Muscle of leg (tissue), 11 donors: ENCODE measurements around the gene MND1. TPM values are rescaled to one million over a fixed set of nuclear protein-coding genes. Genes with fewer than 3 reads are reported as not detected.
"Not testable (repeated sequence)": the region's sequence is repeated elsewhere in the genome, so short reads cannot be mapped to it uniquely, and the experiment has no call there.

Source experiments
- DNase-seq: peaks from one replicate; pipeline ENCODE4 v3.0.0; 2013
- H3K27ac ChIP-seq: one replicate; pipeline ENCODE4 v1.5.1; 2013; ENCODE audit warnings: mild to moderate bottlenecking, low read length, control low read depth
- H3K27me3 ChIP-seq: one replicate; pipeline ENCODE4 v1.6.1; 2013; ENCODE audit warnings: low read length; ENCODE audit not compliant: control insufficient read depth, insufficient read depth
- H3K36me3 ChIP-seq: one replicate; pipeline ENCODE4 v1.6.1; 2013; ENCODE audit warnings: low read length; ENCODE audit not compliant: control insufficient read depth, insufficient read depth
- H3K4me1 ChIP-seq: one replicate; pipeline ENCODE4 v1.6.1; 2013; ENCODE audit warnings: low read length; ENCODE audit not compliant: control insufficient read depth, insufficient read depth
- H3K4me3 ChIP-seq: one replicate; pipeline ENCODE4 v1.5.1; 2013; ENCODE audit warnings: low read length, control low read depth
- H3K9me3 ChIP-seq: replicated peaks from 2 replicates; pipeline ENCODE4 v1.6.1; 2013; ENCODE audit warnings: low read depth, low read length; ENCODE audit not compliant: control insufficient read depth
- WGBS: methylation state at CpG from one replicate; pipeline ENCODE4 v1.1.5; 2013; ENCODE audit warnings: missing lambda C conversion rate; ENCODE audit not compliant: insufficient coverage; 5-methylcytosine and 5-hydroxymethylcytosine counted together
- polyA plus RNA-seq, 8 donors: library from polyadenylated mRNA; unstranded; fragments of 120-200 nt; gene quantifications; one replicate each; pipeline versions ENCODE4 v1.2.1 to v1.2.3, GENCODE V29; 2013; ENCODE audit warnings: inconsistent platforms in 1 of 8, low replicate concordance in 1 of 8; ENCODE audit not compliant: insufficient read length in 8 of 8, insufficient read depth in 1 of 8
- total RNA-seq: library from RNA; stranded (reverse); fragments of 120-200 nt; gene quantifications from one replicate; pipeline ENCODE4 v1.2.4, GENCODE V29; 2013

MND1 gene
- total and polyA plus RNA-seq, 9 donors, result 4.3 to 9.3 (median 7.1) TPM

DNA sequence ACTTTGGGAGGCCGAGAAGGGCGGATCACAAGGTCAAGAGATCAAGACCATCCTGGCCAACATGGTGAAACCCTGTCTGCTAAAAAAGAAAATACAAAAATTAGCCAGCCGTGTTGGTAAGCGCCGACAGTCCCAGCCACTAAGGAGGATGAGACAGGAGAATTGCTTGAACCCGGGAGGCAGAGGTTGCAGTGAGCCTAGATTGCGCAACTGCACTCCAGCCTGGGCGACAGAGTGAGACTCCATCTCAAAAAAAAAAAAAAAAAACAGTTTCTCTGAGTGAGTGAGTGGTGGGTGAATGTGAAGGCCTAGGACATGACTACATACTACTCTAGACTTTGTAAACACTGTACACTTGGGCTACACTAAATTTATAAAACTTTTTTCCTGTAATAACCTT, 72.0 kb downstream of the MND1 start:
- H3K4me1 ChIP-seq, H3K4me3 ChIP-seq, H3K9me3 ChIP-seq, H3K27ac ChIP-seq, H3K36me3 ChIP-seq, H3K27me3 ChIP-seq, DNase-seq: not testable (repeated sequence)
- 89% methylated on average over 5 of the region's 8 CpGs for WGBS

DNA sequence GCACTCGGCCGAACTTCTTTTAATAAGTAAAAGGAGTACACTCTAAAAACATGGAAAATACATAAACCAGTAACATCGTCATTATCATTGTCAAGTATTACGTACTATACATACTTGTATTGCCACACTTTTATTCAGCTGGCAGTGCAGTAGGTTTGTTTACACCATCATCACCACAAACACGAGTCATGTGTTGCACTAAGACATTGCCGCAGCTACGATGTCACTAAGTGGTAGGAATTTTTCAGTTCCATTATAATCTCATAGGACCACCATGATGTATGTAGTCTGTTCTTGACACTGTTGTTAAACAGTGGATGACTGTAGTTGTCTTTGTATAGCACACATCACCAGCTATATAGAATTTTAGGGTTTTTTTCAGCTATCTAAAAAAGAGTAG, 73.6 kb downstream of the MND1 start:
- H3K4me1 ChIP-seq, result no peaks in the 10 kb centered on the region
- no peaks in the 10 kb centered on the region for H3K9me3 ChIP-seq
- WGBS, result no CpG with 5 or more reads among the region's 7 CpGs
- no peaks in the 10 kb centered on the region for H3K27me3 ChIP-seq
- no peak for DNase-seq
- H3K4me3 ChIP-seq, result no peak overlapping the region
- no peaks in the 10 kb centered on the region for H3K36me3 ChIP-seq
- H3K27ac ChIP-seq, result no peak overlapping the region

DNA sequence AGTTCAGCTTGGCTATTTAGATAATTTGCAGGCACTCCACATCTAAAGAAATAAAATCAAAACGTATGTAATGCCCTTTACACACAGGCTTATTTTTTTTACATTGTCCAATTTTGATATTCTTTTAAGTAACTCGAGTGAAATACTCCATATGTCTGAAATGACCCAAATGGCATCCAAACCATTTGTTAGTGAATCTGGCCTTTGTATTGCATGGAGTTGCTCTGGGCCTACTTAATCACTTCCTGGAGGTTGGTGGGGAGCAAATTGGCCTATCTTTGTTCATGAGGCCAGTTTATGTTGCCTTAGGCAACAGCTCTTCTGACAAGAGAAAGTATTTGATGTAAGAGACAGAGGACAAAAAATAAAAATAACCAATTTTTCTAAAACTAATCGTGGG, 74.1 kb downstream of the MND1 start:
- no peak for DNase-seq
- H3K27me3 ChIP-seq, result no peaks in the 10 kb centered on the region
- no peaks in the 10 kb centered on the region for H3K9me3 ChIP-seq
- H3K27ac ChIP-seq, result no peak overlapping the region
- no peak overlapping the region for H3K4me3 ChIP-seq
- H3K4me1 ChIP-seq, result no peaks in the 10 kb centered on the region
- no CpG with 5 or more reads among the region's 3 CpGs for WGBS
- no peaks in the 10 kb centered on the region for H3K36me3 ChIP-seq

DNA sequence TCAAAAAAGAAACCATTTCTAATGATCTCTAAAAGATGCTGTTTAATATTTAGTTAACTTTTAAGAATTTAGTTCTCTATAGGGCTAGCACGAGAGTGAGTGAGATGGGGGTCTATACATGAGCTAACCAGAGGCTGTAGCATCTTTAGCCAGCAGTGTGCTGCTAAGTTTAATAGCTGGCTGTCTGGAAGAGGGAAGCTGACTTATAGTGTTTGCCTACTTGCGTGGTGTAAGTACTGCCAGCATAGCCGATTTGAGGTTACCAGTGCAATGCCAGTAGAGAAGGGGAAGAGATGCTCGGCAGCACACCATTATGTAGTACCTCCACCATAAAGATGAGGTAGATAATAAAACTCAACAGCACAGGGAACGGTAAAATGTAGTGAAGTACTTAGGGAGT, 74.5 kb downstream of the MND1 start:
- Histone ChIP-seq H3K9me3 (no peaks in the 10 kb centered on the region), H3K27ac (no peak overlapping the region), H3K36me3 (no peaks in the 10 kb centered on the region), H3K27me3 (no peaks in the 10 kb centered on the region), H3K4me1 (no peaks in the 10 kb centered on the region), H3K4me3 (no peak overlapping the region)
- 56% methylated on average over 1 of the region's 5 CpGs for WGBS
- no peak for DNase-seq

DNA sequence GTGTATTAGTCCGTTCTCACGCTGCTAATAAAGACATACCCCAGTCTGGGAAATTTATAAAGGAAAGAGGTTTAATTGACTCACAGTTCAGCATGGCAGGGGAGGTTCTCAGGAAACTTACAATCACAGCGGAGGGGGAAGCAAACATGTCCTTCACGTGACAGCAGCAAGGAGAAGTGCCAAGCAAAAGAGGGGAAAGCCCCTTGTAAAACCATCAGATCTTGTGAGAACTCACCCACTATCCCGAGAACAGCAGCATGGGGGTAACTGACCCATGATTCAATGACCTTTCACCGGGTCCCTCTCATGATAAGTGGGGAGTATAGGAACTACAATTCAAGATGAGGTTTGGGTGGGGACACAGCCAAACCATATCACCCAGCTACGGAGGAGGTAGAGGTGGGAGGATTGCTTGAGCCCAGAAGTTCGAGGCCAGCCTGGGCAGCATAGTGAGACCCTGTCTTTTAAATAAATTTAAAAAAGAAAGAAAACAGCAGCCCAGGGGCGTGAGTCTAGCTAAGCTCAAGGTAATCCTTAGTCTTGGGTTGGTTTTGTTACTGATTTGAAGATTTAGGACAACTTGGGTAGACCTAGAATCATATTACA, 75.3 kb downstream of the MND1 start:
- Histone ChIP-seq H3K27ac (no peak overlapping the region), H3K4me3 (no peak overlapping the region), H3K9me3 (no peaks in the 10 kb centered on the region), H3K27me3 (no peaks in the 10 kb centered on the region), H3K4me1 (no peaks in the 10 kb centered on the region), H3K36me3 (no peaks in the 10 kb centered on the region)
- 73% methylated on average over 4 of the region's 9 CpGs for WGBS
- DNase-seq, result no peak

DNA sequence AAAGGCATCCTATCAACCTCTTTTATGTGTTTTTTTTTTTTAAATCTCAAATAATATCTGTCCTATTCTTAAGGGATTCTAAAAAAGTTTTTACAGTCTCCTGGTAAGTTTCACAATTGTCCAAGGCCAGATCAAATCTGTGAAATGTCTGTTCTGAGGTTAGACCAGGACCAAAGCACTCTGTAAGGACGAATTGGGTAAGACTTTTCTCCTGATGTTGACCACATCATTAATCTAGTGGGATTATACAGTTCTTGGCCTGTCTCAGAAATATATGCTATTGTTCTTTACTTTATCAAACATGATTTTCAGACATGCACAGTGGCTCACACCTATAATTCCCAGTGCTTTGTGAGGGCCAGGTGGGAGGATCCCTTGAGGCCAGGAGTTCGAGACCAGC, 75.9 kb downstream of the MND1 start:
- Histone ChIP-seq H3K27ac (no peak overlapping the region), H3K4me3 (no peak overlapping the region), H3K9me3 (no peaks in the 10 kb centered on the region), H3K4me1 (no peaks in the 10 kb centered on the region), H3K27me3 (no peaks in the 10 kb centered on the region), H3K36me3 (no peaks in the 10 kb centered on the region)
- no peak for DNase-seq
- WGBS, result no CpG with 5 or more reads among the region's 2 CpGs

DNA sequence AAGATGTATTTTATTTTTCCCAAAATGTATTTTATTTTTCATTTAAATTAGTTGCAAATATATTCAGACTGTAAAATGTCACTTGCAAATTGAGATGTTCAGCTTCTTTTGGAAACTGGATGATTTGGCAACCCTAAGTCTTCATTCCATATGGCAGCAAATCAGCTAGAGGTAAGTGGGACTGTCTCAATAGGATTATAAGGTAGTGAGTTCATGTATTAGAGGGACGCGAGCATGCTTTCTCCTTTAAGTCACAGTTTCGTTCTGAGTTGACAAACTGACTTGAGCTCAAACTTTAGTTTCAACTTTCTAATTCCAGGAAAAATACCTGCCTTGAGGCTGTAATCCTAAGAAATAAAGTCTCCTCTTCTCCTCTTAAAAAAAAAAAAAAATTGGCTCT, 77.5 kb downstream of the MND1 start:
- Histone ChIP-seq H3K9me3 (no peaks in the 10 kb centered on the region), H3K4me1 (peaks cover 4% of the 10 kb centered on the region), H3K27ac (no peak overlapping the region), H3K4me3 (no peak overlapping the region), H3K36me3 (no peaks in the 10 kb centered on the region), H3K27me3 (no peaks in the 10 kb centered on the region)
- no peak for DNase-seq
- WGBS, result 100% methylated on average over 1 of the region's 3 CpGs

DNA sequence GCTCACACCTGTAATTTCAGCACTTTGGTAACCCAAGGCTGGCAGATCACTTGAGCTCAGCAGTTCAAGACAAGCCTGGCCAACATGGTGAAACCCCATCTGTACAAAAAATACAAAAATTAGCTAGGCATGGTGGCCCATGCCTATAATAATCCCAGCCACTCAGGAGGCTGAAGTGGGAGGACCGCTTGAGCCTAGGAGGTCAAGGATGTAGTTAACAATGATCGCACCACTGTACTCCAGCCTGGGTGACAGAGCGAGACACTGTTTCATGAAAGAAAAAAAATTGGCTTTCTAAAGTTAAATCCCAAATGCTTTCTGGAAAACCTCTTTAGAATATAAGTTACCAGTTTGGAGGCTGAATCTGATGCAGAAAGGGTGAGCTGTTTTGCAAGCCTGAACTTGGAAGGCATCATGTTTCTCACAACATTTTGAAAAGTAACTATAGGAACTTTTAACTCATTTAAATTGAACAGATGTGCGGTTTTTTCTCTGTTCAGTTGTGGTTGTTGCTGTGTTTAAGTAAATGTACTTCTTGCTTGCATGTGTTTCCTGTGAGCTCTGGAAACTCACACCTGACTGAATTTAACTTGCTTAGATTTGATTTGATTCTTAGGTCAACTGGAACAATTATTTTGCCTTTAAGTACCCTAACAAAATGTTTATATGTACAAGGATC, 81.9 kb downstream of the MND1 start:
- H3K9me3 ChIP-seq, result no peaks in the 10 kb centered on the region
- WGBS, result 40% methylated on average over 1 of the region's 4 CpGs
- no peaks in the 10 kb centered on the region for H3K27me3 ChIP-seq
- H3K4me1 ChIP-seq, result peaks cover 4% of the 10 kb centered on the region
- no peak overlapping the region for H3K27ac ChIP-seq
- no peaks in the 10 kb centered on the region for H3K36me3 ChIP-seq
- H3K4me3 ChIP-seq, result no peak overlapping the region
- peak; percentile 85 for DNase-seq

DNA sequence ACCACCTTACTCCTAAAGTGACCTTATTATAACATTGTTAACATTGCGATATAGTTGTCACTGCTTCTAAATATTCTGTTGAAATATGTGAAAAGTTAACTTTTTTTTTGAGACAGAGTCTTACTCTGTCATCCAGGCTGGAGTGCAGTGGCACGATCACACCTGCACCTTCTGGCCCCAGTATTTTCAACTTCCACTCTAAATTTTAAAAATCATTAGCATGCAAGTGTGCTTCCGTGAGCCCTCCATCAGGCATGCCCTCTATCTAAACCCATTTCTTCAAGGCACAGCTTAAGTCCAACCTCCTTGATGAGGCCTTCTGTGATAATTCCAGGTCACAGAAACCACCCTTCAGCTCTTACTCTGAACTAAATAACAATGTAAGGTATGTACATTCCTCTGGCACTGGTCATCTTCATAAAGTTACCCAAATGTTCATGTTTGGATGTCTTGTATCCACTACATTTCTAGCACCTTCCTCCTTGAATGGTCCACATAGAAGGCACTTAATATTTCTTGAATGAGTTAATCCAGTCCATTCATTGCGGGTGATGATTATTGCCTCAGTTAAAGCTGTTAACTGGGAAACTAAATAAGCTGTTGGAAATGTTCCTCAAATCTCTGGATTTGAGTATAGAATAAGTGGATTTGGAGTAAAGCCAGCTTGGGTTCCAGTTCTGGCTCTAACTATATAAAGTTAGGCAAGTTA, 83.0 kb downstream of the MND1 start:
- Histone ChIP-seq H3K27me3 (no peaks in the 10 kb centered on the region), H3K4me3 (no peak overlapping the region), H3K27ac (no peak overlapping the region), H3K36me3 (no peaks in the 10 kb centered on the region), H3K4me1 (peaks cover 4% of the 10 kb centered on the region), H3K9me3 (no peaks in the 10 kb centered on the region)
- DNase-seq, result peak; percentile 14
- WGBS, result 90% methylated on average over 2 of the region's 4 CpGs

DNA sequence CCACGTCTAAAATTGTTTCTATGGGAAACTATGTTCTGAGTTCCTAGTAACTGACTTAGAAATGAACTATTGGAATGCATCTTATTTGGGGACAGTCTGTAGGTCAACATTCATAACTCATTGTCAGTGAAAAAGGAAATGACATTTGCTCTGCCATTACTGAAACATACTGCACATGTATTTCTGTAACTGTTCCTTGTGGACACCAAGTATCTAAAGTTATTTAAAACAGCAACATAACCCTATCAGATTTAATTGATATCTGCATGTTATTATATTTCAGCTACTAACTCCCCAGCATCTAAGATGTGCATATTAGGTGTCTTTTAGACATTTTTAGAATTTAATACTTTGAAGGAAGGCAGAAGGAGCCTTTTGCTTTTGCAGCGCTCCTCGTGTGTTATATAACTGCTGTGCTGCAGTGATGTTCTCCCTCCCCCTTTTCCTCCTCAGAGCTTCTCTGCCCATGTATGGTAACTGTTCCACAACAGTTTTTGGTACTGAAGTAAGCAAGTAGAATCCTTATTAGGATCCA, 84.5 kb downstream of the MND1 start:
- no CpG with 5 or more reads among the region's 3 CpGs for WGBS
- peak; percentile 34 for DNase-seq

More for the DNA sequence above, 84.5 kb downstream of the MND1 start:
- no peaks in the 10 kb centered on the region for H3K27me3 ChIP-seq
- H3K9me3 ChIP-seq, result no peaks in the 10 kb centered on the region
- H3K27ac ChIP-seq, result no peak overlapping the region
- no peak overlapping the region for H3K4me3 ChIP-seq
- no peaks in the 10 kb centered on the region for H3K36me3 ChIP-seq
- H3K4me1 ChIP-seq, result peaks cover 4% of the 10 kb centered on the region
